K562 (cell line): ENCODE measurements around the gene LDLR. TPM values are rescaled to one million over a fixed set of nuclear protein-coding genes. Genes with fewer than 3 reads are reported as not detected.
"Not testable (repeated sequence)": the region's sequence is repeated elsewhere in the genome, so short reads cannot be mapped to it uniquely, and the experiment has no call there.

Experiments
- ATAC-seq: fragments of 200-7000 bp; cut with Tn5 transposase; 3 replicates; pipeline ENCODE4 v1.9.1; 2020; ENCODE audit warnings: moderate library complexity
- BruUV-seq: library from RNA; stranded (reverse); fragments of 400-500 nt; replicated peaks from 2 replicates; lab custom pipeline; 2021; lab: Mats Ljungman, UMichigan
- CTCF ChIA-PET: fragments of 300-600 bp; formaldehyde crosslinking; extraction: SDS; loops from one replicate; lab custom pipeline; 2021; ENCODE audit warnings: low intra/inter-chr PET ratio; lab: Yijun Ruan, JAX
- POLR2A ChIA-PET: fragments of 300-600, 350-650 bp; sonication (Branson Sonifier 250); formaldehyde crosslinking; extraction: SDS; loops from one replicate; lab custom pipeline; 2021; ENCODE audit warnings: antibody characterized with exemption, inconsistent platforms; lab: Yijun Ruan, JAX
- DNase-seq, 4 experiments: peaks; one replicate each; pipeline versions ENCODE4 v3.0.0 to v3.0.0-alpha.2; 2011 to 2018; ENCODE audit warnings: low spot score in 3 of 4, mixed read lengths in 3 of 4; ENCODE audit errors: extremely low read depth in 1 of 4
- FAIRE-seq: peaks from 2 replicates; lab custom pipeline; 2011; peaks lifted over from hg19 to GRCh38; lab: Jason Lieb, UNC
- H2AFZ ChIP-seq: 2 replicates; pipeline ENCODE4 v1.6.0; 2011; ENCODE audit warnings: low read depth, low read length, control low read depth, inconsistent platforms
- H3K27ac ChIP-seq: fragments of 200-600 bp; 3 replicates; pipeline ENCODE4 v1.8.0; 2011; ENCODE audit warnings: low read depth, mild to moderate bottlenecking, control low read depth, inconsistent platforms, low read length, moderate library complexity, mixed read lengths; ENCODE audit errors: extremely low read depth
- H3K27me3 ChIP-seq, 2 experiments: fragments of 300-600 bp in 1 of 2; 2 replicates in 1 of 2; 3 replicates in 1 of 2; pipeline versions ENCODE4 v1.6.0 to v1.8.0; 2011; ENCODE audit warnings: inconsistent platforms in 2 of 2, low read length in 2 of 2, mild to moderate bottlenecking in 1 of 2, mixed read lengths in 1 of 2, moderate library complexity in 1 of 2; ENCODE audit not compliant: control insufficient read depth in 2 of 2, insufficient read depth in 2 of 2
- H3K36me3 ChIP-seq: fragments of 300-600 bp; 3 replicates; pipeline ENCODE4 v1.8.0; 2011; ENCODE audit warnings: mild to moderate bottlenecking, low read length, inconsistent platforms; ENCODE audit not compliant: control insufficient read depth, insufficient read depth
- H3K4me1 ChIP-seq, 2 experiments: fragments of 200-600 bp in 1 of 2; replicated peaks in 1 of 2; 2 replicates in 1 of 2; 3 replicates in 1 of 2; pipeline versions ENCODE4 v1.5.1 to v1.8.0; 2011; ENCODE audit warnings: inconsistent platforms in 2 of 2, low read length in 2 of 2, mild to moderate bottlenecking in 1 of 2, mixed read lengths in 1 of 2, moderate library complexity in 1 of 2; ENCODE audit not compliant: control insufficient read depth in 2 of 2, insufficient read depth in 2 of 2
- H3K4me2 ChIP-seq: 2 replicates; pipeline ENCODE4 v1.6.1; 2011; ENCODE audit warnings: low read length, control low read depth, inconsistent platforms, mixed read lengths; ENCODE audit not compliant: insufficient read depth
- H3K4me3 ChIP-seq: fragments of 200-600 bp; sonication (generic), shearing (Covaris generic); 2 replicates; pipeline ENCODE4 v1.5.1; 2016; ENCODE audit warnings: control low read depth, inconsistent platforms
- H3K79me2 ChIP-seq: fragments of 200-600 bp; 3 replicates; pipeline ENCODE4 v1.8.0; 2011; ENCODE audit warnings: low read length, inconsistent platforms; ENCODE audit not compliant: control insufficient read depth, insufficient read depth
- H3K9ac ChIP-seq, 2 experiments: 2 replicates each; pipeline versions ENCODE4 v1.6.0 to v1.6.1; 2011; ENCODE audit warnings: low read depth in 2 of 2, low read length in 2 of 2, control low read depth in 1 of 2, inconsistent platforms in 1 of 2, mild to moderate bottlenecking in 1 of 2, mixed read lengths in 1 of 2; ENCODE audit not compliant: insufficient read depth in 1 of 2
- H3K9me1 ChIP-seq: one replicate; pipeline ENCODE4 v1.6.0; 2011; ENCODE audit warnings: inconsistent platforms, mild to moderate bottlenecking, low read length, moderate library complexity; ENCODE audit not compliant: control insufficient read depth, insufficient read depth
- H3K9me3 ChIP-seq: replicated peaks from 2 replicates; pipeline ENCODE4 v1.5.1; 2011; ENCODE audit warnings: low read depth, low read length, inconsistent platforms; ENCODE audit not compliant: control insufficient read depth, insufficient read depth
- H4K20me1 ChIP-seq: replicated peaks from 2 replicates; pipeline ENCODE4 v1.6.1; 2011; ENCODE audit warnings: low read length, inconsistent platforms, mixed read lengths; ENCODE audit not compliant: control insufficient read depth, insufficient read depth
- DPF2 ChIP-seq: fragments of 450-650 bp; IDR thresholded peaks from 2 replicates; pipeline ENCODE4 v1.6.1; 2016
- MTF1 ChIP-seq: fragments of 250-450 bp; sonication (Bioruptor Pico); IDR thresholded peaks from 2 replicates; pipeline ENCODE4 v1.9.0; 2021; ENCODE audit warnings: moderate library complexity, mild to moderate bottlenecking, inconsistent platforms, borderline replicate concordance
- MYNN ChIP-seq, 2 experiments: sonication (generic); formaldehyde crosslinking in 1 of 2; IDR thresholded peaks; 2 replicates each; pipeline versions ENCODE4 v1.5.0 to v1.6.1; 2016 to 2020; ENCODE audit warnings: antibody characterized with exemption in 1 of 2, missing genetic modification reagents in 1 of 2
- NBN ChIP-seq: fragments of 450-650 bp; IDR thresholded peaks from 2 replicates; pipeline ENCODE4 v1.6.1; 2016; ENCODE audit warnings: low read depth, mild to moderate bottlenecking
- POLR2A ChIP-seq: fragments of 450-650 bp; conservative IDR thresholded peaks from 2 replicates; pipeline ENCODE4 v1.6.1; 2016
- RBM25 ChIP-seq: fragments of 200-400 bp; formaldehyde crosslinking; IDR thresholded peaks from 2 replicates; pipeline ENCODE4 v1.6.1; 2018; ENCODE audit warnings: low read length, low read depth, moderate library complexity; ENCODE audit not compliant: severe bottlenecking
- SUPT5H ChIP-seq: fragments of 450-650 bp; IDR thresholded peaks from 2 replicates; pipeline ENCODE4 v1.6.1; 2016
- ZBTB12 ChIP-seq: fragments of 250-450 bp; sonication (Bioruptor Pico); IDR thresholded peaks from 2 replicates; pipeline ENCODE4 v1.4.0; 2020
- ZNF121 ChIP-seq: sonication (generic); formaldehyde crosslinking; conservative IDR thresholded peaks from 2 replicates; pipeline ENCODE4 v1.8.0; 2022; ENCODE audit warnings: missing genetic modification reagents
- ZNF277 ChIP-seq: fragments of 250-450 bp; sonication (Bioruptor Pico); IDR thresholded peaks from 2 replicates; pipeline ENCODE4 v1.8.0; 2022; ENCODE audit warnings: inconsistent platforms, mild to moderate bottlenecking, moderate library complexity, borderline replicate concordance
- WGBS: fragments of 100-300 bp; shearing (Covaris generic); methylation state at CpG from one replicate; pipeline ENCODE4 v1.1.6; 2016; ENCODE audit warnings: low coverage, mixed read lengths; ENCODE audit not compliant: insufficient coverage; ENCODE audit errors: missing lambda C conversion rate; 5-methylcytosine and 5-hydroxymethylcytosine counted together
- in situ Hi-C: fragments of 300-500 bp; cut with MboI; formaldehyde crosslinking; loops from 4 replicates; pipeline ENCODE4 v1.15.0; 2018; ENCODE audit warnings: inconsistent platforms, mixed read lengths
- intact Hi-C: fragments of 100-400 bp; cut with micrococcal nuclease; formaldehyde crosslinking; loops from 2 replicates; pipeline ENCODE4 v1.14.2; 2022
- polyA plus RNA-seq, 8 experiments: library from polyadenylated mRNA; depleted of rRNA in 4 of 8; stranded (reverse) in 5 of 8; unstranded in 3 of 8; fragments of >200 nt; fragmentation: Nextera tagmentation in 2 of 8; fragmentation: Illumina TruSeq in 1 of 8; extraction: Ambion mirVana in 2 of 8; extraction: Trizol in 1 of 8; gene quantifications; 2 replicates each; pipeline versions ENCODE4 v1.2.1 to v1.2.3, GENCODE V29; 2011 to 2014; ENCODE audit warnings: inconsistent platforms in 1 of 8, missing spikeins in 1 of 8
- total RNA-seq, 7 experiments: library from RNA; depleted of rRNA in 6 of 7; stranded (reverse); fragments of >200 nt in 6 of 7; fragmentation: Illumina TruSeq in 2 of 7; extraction: Trizol in 2 of 7; gene quantifications; 2 replicates each; pipeline versions ENCODE4 v1.2.1 to v1.2.3, GENCODE V29; 2011 to 2021; ENCODE audit warnings: low replicate concordance in 1 of 7

Gene LDLR
- total and polyA plus RNA-seq, 9 of the 15 experiments (the other 6 are each of a cell fraction or from before 2014, with no cell fraction given) = 19.9 to 114 (median 56.3) TPM

DNA sequence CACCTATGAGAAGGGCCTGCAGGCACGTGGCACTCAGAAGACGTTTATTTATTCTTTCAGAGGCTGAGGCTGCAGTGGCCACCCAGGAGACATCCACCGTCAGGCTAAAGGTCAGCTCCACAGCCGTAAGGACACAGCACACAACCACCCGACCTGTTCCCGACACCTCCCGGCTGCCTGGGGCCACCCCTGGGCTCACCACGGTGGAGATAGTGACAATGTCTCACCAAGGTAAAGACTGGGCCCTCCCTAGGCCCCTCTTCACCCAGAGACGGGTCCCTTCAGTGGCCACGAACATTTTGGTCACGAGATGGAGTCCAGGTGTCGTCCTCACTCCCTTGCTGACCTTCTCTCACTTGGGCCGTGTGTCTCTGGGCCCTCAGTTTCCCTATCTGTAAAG, 33.9 kb downstream of the LDLR start (continued):
- TF ChIP-seq NBN (no peak), ZBTB12 (no peak), POLR2A (0 out of 2 replicates have a peak, but pooled peaks have one; percentile 7), DPF2 (no peak), MYNN (IDR thresholded peaks at IDR 0.05) (peak; percentile 18; the same call in 1 of the 2 replicates), MYNN (CRISPR knock-in tag; IDR thresholded peaks at IDR 0.05) (no peak), ZNF277 (no peak), MTF1 (CRISPR knock-in tag) (no peak)

GRCh38 chr19:11124157-11124556, 34.9 kb downstream of the LDLR start:
- H3K9ac ChIP-seq, BruUV-seq, in situ Hi-C loops, FAIRE-seq, ATAC-seq, CTCF ChIA-PET, H3K9me3 ChIP-seq, H3K4me3 ChIP-seq, H2AFZ ChIP-seq, intact Hi-C loops, DNase-seq, H3K27me3 ChIP-seq, H3K27ac ChIP-seq, H3K4me2 ChIP-seq, H4K20me1 ChIP-seq, H3K9me1 ChIP-seq, H3K4me1 ChIP-seq: not testable (repeated sequence)
- POLR2A ChIA-PET = interaction anchor here (0.7 to 1.3 kb wide), 3 partner anchors 8 to 11 kb away, joined by 3 to 4 read pairs (median 3); no protein-coding TSS in a partner anchor
- peaks cover 93% of the 10 kb centered on the region for H3K36me3 ChIP-seq
- 97% methylated on average over 4 of the region's 4 CpGs for WGBS
- peak; percentile 6 for TF ChIP-seq RBM25
- peak; percentile 6; the same call in 1 of the 2 replicates for TF ChIP-seq SUPT5H
- TF ChIP-seq ZNF121 (CRISPR knock-in tag) = peak; percentile 87
- H3K79me2 ChIP-seq = peaks cover 20% of the 10 kb centered on the region
